Left colon (tissue), 2 donors: ENCODE data around the gene TBXAS1. TPM values are rescaled to one million over a fixed set of nuclear protein-coding genes. Genes with fewer than 3 reads are reported as not detected.

Experiments used
- ATAC-seq: fragments of 200-7000 bp; cut with Tn5 transposase; one replicate; pipeline ENCODE4 v1.9.1; 2020; ENCODE audit warnings: mild to moderate bottlenecking, moderate library complexity
- DNase-seq, 2 donors: peaks; one replicate each; pipeline ENCODE4 v3.0.0-alpha.2; 2020
- intact Hi-C, 2 donors: fragments of 100-400 bp; cut with DNase I in 1 of 2; cut with micrococcal nuclease in 1 of 2; formaldehyde crosslinking; loops; one replicate each; pipeline versions ENCODE4 v1.11.2 to v1.14.0; 2022; cut with DNase I, micrococcal nuclease
- total RNA-seq, 2 donors: library from RNA; stranded (reverse); fragmentation: NEBNext Ultra II Directional; extraction: Animal tissue kit (Norgen Biotek cat#: 25700); gene quantifications; one replicate each; pipeline ENCODE4 v1.2.1, GENCODE V29; 2021
- donor health status: DM: no; HTN: no; CAD: no.
- donor health status: DM: yes; HTN: yes; CAD: no.

TBXAS1 gene
- total RNA-seq, 2 donors from 2014 or later: 8.4 to 10.3 TPM

DNA sequence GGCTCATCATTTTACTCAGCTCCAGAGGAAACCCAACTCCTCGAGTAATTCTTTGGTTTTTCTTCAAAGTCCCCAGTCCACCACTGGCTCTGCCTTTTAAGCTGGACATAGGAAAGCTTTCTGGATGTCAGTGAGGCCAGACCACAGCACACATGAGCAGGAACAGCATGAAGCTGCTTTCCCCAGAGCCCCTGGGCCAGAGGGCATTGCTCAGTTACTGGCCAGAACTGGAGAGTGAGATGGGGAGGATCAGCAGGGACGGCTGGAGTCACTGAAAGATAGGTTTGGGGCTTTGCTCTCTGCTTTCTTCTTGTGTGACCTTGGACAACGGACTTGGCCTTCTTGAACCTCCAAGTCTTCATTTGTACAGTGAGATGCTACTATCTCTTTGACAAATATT is 190.5 kb downstream of the TBXAS1 start:
- ATAC-seq: no peak
- intact Hi-C loops: no loop called here
- peak in 1 of 2 donors; percentile 3 for DNase-seq

DNA sequence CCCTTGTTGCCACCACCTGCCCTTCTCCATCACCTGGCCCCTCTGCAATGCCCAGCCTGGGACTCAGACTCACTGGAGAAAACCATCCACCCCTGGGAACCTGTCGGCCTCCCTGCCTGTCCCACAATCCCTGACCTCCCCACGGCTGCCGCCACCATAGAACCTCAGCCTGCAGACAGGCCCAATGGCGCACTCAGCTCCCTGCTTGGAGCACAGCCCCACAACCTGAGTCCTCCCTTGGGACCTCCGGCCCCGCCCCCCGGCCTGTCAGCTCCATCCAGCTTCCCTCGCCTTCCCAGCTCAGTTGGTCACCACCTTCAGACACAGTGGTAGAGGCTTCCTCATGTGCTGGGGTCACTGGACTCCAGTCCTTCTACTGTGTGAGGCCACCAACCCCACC is 192.5 kb downstream of the TBXAS1 start:
- ATAC-seq (no peak), DNase-seq (no peak)
- intact Hi-C loops: no loop called here

DNA sequence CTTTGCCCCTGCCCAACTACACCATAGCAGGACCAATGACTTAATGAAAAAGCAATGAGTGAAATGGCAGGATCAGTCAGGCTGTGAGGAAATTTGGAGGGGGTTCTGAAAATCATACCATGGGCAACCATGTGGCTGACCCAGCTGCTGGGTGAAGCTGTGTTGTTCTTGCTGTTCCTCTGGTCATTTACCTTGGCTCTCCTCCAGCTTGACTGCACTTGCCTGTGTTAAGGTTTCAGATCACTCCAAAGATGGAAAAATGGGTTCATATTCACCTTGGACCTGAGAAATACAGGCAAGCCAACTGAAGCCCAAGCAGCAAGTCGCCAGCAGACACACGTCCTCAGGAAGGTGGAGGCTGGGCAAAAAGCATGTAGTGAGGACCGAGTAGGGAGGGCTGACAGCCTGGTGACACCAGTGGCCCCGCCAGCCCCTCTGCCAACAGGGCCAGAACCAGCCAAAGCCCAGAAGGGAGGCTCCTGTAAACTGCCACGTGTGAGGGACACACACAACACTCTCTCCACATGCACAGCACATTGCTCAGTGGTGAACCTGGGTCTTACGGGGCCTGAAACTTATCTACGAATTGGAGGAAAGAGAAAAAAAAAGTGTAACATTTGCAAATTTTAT is 193.6 kb downstream of the TBXAS1 start:
- intact Hi-C loops: no loop called here
- no peak for ATAC-seq
- no peak for DNase-seq

DNA sequence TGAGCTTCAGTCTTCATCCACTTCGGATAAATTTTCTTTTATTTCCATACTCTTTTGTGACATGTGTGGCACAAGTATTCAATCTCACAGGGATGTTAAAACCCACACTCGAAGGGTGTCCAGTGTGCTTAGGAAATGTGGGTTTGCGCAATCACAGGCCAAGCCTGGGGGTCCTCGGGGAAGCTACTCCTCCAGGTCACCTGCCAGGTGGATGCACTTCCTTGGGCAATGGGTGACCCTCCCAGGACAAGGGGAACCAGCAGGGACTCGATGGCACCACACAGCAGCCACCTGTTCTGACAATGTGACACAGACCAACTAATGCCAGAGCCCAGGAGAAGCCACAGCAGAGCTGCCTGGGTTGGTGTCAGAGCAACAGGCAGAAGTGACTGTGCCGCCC is 194.7 kb downstream of the TBXAS1 start:
- ATAC-seq: no peak
- intact Hi-C loops: no loop called here
- DNase-seq: no peak

DNA sequence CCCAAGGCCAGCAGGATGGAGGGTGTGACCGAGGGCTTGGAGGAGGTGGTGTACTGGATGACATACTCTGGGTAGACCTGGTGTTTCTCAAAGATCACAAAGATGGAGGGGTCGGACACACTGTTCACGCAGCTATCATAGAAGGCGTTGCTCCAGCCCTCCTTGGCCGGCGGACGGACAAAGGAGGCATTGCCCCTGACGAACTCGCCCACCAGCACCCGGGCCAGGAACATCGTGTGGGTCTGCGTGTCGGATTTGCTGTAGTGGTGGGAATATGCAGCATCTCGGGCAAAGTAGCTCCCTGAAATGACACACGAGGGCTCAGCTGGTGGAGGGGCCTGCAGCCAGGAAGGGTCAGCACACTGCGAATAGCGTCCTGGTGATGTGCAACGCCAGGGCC is 195.5 kb downstream of the TBXAS1 start:
- DNase-seq: no peak
- intact Hi-C loops: no loop called here
- ATAC-seq: no peak

DNA sequence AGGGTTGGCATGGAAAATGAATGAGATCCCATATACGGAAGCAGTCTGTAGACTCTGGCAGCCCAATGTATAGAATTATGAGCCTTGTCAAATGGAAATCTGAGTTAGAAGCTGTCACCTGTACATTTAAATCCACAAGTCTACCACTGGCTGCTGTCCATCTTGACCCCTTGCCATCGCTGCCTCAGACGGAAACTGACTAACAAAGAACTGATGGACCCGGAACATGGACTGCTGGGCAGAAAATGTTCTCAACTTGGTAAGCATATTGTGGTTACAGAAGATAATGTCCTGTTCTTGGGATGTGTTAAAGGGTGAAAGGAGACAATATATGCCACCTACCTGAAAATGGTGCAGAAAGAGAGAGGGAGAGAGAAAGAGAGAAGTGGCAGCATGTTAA is 196.2 kb downstream of the TBXAS1 start:
- intact Hi-C loops: no loop called here
- ATAC-seq (no peak), DNase-seq (no peak)

DNA sequence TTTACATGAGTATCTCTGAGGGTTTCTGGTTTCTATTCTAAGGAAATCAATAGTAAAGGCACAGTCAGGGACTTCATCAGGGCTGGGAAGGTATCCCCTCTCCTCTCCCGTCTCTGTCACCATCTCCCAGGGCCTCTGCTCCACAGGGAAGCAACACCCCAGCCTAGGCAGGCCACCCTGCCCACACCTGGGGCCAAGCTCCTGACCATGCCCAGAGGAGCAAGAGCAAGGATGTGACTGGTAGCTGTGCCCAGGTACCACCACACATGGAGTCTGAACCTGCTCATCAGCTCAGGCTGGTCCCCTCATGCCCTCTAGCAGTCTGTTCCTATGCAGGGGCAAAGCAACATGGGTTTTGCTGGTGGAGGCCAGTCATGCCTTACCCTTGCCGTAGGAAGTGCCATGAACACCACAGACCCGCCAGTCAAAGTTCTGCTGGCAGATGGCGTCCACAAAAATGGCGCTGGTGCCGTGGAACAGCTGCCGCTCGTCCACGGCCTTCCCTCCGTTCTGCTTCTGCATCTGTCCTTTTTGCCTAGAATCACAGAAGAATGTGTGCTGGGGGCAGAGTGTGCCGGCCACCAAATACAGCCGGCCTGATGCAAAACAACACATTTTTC is 196.9 kb downstream of the TBXAS1 start:
- intact Hi-C loops: no loop called here
- DNase-seq (no peak), ATAC-seq (no peak)

DNA sequence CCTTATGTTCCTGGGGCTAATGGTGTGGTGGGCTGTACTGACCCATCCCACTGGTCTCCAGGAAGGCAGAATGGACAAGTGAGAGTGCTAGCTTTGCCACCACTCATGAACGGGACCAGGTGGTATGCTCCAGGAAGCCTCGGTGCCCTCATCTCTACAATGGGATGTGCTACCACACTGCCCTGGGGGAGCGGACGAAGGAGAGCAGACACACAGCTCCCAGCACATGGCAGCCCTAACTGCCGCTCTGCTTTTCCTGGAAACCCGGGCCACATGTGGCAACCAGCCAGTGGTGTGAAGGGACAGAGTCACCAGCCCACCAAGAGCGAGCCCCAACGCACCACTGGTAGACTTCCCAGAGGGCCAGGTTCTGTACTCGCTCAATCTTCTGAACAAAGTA is 197.9 kb downstream of the TBXAS1 start:
- no peak for ATAC-seq
- intact Hi-C loops: no loop called here
- no peak for DNase-seq

DNA sequence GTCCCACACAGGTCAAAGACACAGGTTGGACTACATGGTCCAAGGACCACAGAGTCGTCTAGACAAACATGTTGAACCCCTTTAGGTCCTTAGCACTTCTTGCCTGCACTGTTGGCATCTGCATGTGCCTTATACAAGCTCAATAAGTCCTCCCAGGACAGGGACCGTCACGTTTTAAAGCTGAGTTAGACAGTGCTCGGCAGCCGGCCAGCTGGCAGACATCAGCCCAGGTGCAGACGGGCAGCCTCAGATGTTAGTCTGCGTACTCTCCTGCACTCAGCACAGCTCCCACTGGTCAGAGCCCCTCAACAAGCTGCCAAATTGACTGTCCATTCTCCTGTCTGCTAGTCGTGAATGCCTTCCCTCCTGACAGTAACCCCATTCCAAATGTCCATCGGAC is 198.8 kb downstream of the TBXAS1 start:
- intact Hi-C loops: no loop called here
- no peak for ATAC-seq

DNA sequence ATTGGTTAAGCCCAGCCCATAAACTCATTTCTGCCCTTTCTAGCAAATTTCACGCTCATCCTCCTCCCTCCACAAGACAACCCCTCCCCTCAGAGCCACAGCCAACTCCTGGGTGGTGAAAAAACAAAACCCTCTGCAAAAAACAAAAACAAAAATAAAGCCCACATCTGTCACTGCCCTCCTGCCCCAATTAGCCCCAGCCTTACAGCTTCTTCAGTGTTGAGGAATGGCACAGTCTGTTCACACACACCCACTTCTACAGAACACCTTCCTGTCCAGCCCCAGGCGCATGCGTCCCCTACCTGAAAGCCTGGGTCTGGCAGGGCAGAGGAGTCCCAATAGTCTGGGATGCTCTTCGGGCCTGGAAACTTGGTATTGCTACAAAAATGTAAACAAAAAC is 199.2 kb downstream of the TBXAS1 start:
- no peak for DNase-seq

More for the DNA sequence above, 198.8 kb downstream of the TBXAS1 start:
- DNase-seq: no peak

DNA sequence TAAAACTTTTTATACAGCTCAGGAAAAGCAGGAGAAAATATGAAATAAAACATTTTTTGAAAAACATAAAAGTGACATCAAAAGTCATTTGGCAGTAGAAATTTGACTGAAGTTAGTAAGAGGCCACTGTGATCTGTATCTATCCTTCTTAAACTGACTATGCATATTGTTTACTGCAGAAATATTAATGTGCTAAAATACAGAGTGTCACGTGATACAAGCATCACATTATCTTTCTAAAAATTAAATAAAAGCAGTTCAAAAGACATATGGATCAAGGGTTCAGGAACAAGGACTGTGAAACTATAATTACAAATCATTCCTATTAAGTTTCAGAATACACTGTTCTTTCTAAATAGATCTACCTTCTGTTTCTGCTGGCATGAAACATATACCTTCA is 200.0 kb downstream of the TBXAS1 start:
- DNase-seq (no peak), ATAC-seq (no peak)
- intact Hi-C loops: no loop called here

More for the DNA sequence above, 199.2 kb downstream of the TBXAS1 start:
- ATAC-seq: no peak
- intact Hi-C loops: no loop called here

DNA sequence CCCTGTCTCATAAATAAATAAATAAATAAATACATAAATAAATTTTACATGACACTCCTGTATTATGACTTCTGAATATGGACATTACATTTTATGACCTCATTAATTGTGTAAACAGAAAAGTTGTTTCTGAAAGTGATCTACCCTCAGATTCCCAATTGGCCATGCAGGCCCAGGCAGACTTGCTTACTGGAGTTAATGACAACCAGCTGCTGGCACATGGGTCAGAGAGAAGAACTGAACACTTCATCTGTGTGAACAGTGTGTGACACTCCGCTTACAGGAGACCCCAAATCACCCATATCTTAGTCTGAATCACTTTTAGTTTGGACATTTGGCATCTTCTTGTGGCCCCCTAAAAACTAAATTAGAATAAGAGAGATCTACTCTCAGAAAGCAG is 202.3 kb downstream of the TBXAS1 start:
- DNase-seq (no peak), ATAC-seq (no peak)
- intact Hi-C loops: no loop called here

DNA sequence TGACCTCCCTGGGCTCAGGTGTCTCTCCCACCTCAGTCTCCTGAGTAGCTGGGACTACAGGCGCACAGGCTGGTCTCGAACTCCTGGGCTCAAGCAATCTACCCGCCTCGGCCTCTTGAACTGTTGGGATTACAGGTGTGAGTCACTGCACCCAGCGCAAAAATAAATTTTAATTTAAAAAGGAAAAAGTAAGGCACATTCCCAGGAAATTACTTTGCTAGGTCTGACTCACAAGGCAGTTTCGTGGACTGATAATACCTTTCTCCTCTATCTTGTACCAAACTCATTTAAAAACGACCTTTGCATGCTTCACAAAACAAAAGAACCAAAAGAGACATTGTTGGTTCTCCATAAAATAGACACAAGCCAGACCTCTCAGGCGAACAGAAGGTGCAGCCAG is 204.0 kb downstream of the TBXAS1 start:
- ATAC-seq (no peak), DNase-seq (no peak)
- intact Hi-C loops: no loop called here

DNA sequence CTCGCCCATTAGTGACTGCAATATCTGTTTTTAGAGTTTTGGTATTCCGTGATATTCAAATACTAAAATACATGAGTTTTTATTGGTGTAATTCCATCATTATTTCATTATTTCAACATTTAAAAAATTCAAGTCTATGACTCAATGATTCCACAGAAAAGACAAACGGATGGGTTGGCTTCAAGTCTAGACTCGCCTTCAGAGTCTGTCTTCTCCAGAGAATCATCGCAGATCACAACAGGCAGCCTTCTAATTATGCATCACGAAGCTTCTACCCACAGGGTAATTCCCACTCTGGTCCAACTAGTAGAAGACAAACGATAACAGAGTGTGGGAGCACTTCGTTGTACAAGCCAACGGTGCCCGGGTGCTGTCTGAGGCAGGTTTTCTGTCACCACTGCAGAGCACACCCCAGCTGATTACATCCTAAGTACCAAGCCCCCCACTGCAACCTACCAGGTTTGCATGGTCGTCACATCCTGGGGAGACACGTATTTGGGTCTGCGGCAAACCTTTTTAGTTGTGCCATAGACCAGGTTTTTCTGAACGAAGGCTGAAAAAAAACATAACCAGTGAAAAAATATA is 204.8 kb downstream of the TBXAS1 start:
- intact Hi-C loops: no loop called here
- ATAC-seq: no peak
- no peak for DNase-seq

DNA sequence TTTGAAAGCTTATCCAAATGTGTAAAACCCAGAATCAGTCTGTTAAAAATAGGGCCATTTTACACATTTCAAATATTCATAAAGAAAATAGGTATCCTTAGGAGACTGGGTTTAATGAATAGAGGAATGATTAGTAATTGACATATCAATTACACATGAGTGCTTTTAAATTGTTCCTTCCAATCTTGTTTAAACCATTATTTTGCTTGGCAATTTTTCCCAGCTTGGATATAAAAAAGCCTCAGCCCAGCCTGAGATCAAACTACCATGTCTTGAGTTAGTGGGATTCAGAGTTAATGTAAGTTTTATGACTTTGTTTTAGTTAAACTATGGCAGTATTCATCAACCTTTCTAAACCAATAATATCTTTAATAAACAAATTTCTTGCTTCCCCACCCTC is 205.4 kb downstream of the TBXAS1 start:
- DNase-seq: no peak
- ATAC-seq: no peak
- intact Hi-C loops: no loop called here

DNA sequence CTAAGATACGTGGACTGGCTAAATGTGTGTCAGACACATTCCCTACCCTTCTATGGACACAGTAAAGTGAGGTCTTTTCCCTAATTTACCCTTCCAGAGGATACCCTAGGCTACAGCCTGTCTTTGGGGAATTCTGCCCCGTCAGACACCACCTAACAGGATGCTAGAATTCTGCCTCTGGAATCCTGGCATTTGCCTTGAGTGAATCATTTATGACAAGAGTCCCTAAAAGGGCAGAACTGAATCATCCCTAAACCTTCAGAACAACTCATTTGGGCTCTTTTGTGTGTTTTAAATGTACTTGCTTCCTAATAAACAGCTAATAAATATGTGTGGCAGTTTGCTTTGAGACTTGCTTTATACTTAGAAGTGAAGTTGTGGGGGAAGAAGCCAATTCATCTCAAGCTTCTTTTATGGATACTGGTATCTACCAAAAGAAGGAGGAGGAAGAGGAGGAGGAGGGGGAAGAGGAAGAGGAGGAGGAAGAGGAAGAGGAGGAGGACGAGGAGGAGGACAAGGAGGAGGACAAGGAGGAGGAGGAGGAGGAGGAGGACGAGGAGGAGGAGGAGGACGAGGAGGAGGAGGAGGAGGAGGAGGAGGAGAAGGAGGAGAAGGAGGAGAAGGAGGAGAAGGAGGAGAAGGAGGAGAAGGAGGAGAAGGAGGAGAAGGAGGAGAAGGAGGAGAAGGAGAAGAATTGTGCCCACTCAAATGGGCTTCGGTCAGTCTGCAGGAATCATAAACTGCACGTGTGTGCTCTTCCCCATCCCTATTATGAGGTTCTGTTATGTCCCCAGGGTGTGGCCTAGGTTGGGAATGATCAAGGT is 206.5 kb downstream of the TBXAS1 start:
- no peak for ATAC-seq
- intact Hi-C loops: no loop called here

DNA sequence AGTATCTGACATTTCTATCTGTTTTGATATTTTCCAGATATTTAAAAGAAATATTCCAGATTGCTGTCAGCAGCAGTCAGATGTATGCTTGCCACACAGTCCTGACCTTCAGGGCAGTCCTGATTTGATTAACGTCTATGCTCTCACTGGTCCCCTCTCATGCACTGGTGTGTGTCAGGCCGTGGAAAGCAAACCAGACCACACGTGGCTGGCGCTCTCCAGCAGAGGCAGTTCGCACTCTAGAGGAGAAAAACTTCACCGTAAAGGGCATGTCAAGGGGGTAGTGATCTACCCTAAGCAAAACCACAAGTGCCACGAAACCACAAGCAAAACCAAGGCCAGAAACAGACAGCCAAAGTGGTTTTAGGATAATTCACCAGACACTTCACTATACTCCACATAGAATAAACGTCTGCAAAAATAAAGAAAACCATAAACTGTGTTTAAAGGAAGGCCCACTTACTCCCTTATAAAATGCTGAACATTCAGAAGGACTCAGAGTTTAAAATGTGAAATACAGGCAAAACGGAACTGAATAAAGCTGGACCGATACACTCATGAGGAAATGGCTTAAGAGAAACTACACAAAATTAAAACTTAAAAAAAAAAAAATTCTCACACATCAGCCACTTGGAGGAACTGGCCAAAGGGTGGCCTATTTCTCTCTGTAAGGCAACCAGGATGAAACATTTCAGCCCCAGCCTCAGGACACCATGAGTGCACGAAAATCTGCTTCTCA is 207.3 kb downstream of the TBXAS1 start:
- ATAC-seq: no peak
- intact Hi-C loops: no loop called here
- DNase-seq: no peak

More for the DNA sequence above, 206.5 kb downstream of the TBXAS1 start:
- no peak for DNase-seq

DNA sequence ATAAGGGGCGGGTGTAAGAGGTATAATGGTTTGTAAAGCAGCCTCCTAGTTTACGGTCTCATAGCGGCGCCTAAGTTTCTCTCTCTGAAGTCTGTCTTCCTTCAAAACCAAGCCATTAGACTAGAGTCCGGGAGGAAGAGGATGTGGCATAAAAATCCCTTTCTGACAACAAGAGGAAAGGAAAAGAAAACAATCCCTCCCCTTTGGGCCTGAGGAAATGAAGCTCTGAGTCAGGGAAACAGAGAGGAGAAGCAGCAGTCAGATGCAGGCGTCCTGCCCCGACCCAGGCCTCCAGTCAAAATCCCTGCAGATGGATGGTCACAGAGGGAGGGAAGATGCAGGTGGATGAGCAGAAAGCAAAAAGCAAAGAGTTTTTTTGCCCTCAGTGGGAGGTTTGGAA is 210.0 kb downstream of the TBXAS1 start:
- DNase-seq (no peak), ATAC-seq (no peak)
- intact Hi-C loops: no loop called here

DNA sequence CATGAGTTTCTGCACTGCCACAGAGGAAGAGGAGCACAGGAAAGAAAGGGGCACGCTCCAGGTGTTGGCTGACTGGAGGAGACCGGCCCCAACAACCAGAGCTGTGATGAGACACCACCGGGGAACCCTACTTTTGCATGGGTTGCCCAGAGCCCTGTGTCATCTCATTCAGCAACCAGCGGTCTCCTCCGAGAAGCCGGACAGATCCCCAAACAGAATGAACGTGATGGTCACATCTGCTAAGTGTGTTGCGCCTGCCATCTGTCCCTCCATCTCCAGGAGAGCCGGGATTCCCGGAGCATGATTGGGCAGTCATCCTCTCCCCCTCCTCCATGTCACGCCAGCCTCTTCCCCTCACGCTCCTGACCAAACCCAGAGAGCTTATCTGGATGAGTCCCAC is 210.8 kb downstream of the TBXAS1 start:
- no peak for ATAC-seq
- DNase-seq: no peak
- intact Hi-C loops: no loop called here
